Measurements from ENCODE around the gene CDT1. TPM values are rescaled to one million over a fixed set of nuclear protein-coding genes. Genes with fewer than 3 reads are reported as not detected.

The CDT1 gene
- total RNA-seq, 1 experiment from 2014 or later, result 97.7 TPM

- H3K4me3 ChIP-seq (ENCODE audit: low read depth, low read length), result no peak overlapping the region
- intact Hi-C loops (cut with micrococcal nuclease; ENCODE audit: unreplicated experiment), result no loop called here
- no peak overlapping the region for H3K4me3 Mint-ChIP-seq (ENCODE audit: unreplicated experiment)
- CTCF ChIA-PET, result no interaction called here
- peaks cover 58% of the 10 kb centered on the region for H3K4me1 ChIP-seq
- POLR2A ChIA-PET, result no interaction called here
- H3K27ac Mint-ChIP-seq (ENCODE audit: unreplicated experiment), result peak overlapping the region; percentile 48
- peaks cover 48% of the 10 kb centered on the region for H3K4me1 Mint-ChIP-seq (ENCODE audit: low read depth, unreplicated experiment)
- no peaks in the 10 kb centered on the region for H3K9me3 Mint-ChIP-seq (ENCODE audit: unreplicated experiment)
- TF ChIP-seq, protein P1, sequence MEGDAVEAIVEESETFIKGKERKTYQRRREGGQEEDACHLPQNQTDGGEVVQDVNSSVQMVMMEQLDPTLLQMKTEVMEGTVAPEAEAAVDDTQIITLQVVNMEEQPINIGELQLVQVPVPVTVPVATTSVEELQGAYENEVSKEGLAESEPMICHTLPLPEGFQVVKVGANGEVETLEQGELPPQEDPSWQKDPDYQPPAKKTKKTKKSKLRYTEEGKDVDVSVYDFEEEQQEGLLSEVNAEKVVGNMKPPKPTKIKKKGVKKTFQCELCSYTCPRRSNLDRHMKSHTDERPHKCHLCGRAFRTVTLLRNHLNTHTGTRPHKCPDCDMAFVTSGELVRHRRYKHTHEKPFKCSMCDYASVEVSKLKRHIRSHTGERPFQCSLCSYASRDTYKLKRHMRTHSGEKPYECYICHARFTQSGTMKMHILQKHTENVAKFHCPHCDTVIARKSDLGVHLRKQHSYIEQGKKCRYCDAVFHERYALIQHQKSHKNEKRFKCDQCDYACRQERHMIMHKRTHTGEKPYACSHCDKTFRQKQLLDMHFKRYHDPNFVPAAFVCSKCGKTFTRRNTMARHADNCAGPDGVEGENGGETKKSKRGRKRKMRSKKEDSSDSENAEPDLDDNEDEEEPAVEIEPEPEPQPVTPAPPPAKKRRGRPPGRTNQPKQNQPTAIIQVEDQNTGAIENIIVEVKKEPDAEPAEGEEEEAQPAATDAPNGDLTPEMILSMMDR (IDR thresholded peaks at IDR 0.05; ENCODE audit: insufficient read depth in 1 of 2, low read depth in 1 of 2, low read length in 1 of 2, severe bottlenecking in 1 of 2, unreplicated experiment in 1 of 2), result no peak
- no peaks in the 10 kb centered on the region for H3K27me3 Mint-ChIP-seq (ENCODE audit: insufficient read depth, unreplicated experiment)
- H3K36me3 ChIP-seq (ENCODE audit: control insufficient read depth, insufficient read depth, low read length), result no peaks in the 10 kb centered on the region
- H3K36me3 Mint-ChIP-seq (ENCODE audit: insufficient read depth, unreplicated experiment), result peaks cover 56% of the 10 kb centered on the region
- BruUV-seq (replicated peaks), result no TSS peak
- no peak for DNase-seq
- no peaks in the 10 kb centered on the region for H3K9me3 ChIP-seq
- H3K27me3 ChIP-seq (replicated peaks; ENCODE audit: control insufficient read depth, insufficient read depth, low read length), result no peaks in the 10 kb centered on the region
Observed at GRCh38 chr16:88778541-88779065, 25.0 kb upstream of the CDT1 start.

GRCh38 chr16:88779406-88780141, 24.0 kb upstream of the CDT1 start:
- intact Hi-C loops (cut with micrococcal nuclease; ENCODE audit: unreplicated experiment), result no loop called here
- H3K27me3 Mint-ChIP-seq (ENCODE audit: insufficient read depth, unreplicated experiment), result no peaks in the 10 kb centered on the region
- BruUV-seq (replicated peaks), result no TSS peak
- ChIA-PET POLR2A (interaction anchor here (1.6 kb wide), 1 partner anchor 16 kb away, joined by 4 read pairs; no protein-coding TSS in a partner anchor), CTCF (interaction anchor here (0.6 to 4.0 kb wide), 4 partner anchors 16 to 655 kb away, joined by 3 to 27 read pairs (median 6); no protein-coding TSS in a partner anchor)
- H3K27me3 ChIP-seq (replicated peaks; ENCODE audit: control insufficient read depth, insufficient read depth, low read length), result no peaks in the 10 kb centered on the region
- H3K9me3 ChIP-seq, result no peaks in the 10 kb centered on the region
- no peaks in the 10 kb centered on the region for H3K9me3 Mint-ChIP-seq (ENCODE audit: unreplicated experiment)
- H3K4me3 Mint-ChIP-seq (ENCODE audit: unreplicated experiment), result no peak overlapping the region
- DNase-seq, result no peak
- no peak overlapping the region for H3K4me3 ChIP-seq (ENCODE audit: low read depth, low read length)
- TF ChIP-seq, protein P1 (IDR thresholded peaks at IDR 0.05; ENCODE audit: insufficient read depth in 1 of 2, low read depth in 1 of 2, low read length in 1 of 2, severe bottlenecking in 1 of 2, unreplicated experiment in 1 of 2), result no peak
- no peaks in the 10 kb centered on the region for H3K36me3 ChIP-seq (ENCODE audit: control insufficient read depth, insufficient read depth, low read length)
- H3K36me3 Mint-ChIP-seq (ENCODE audit: insufficient read depth, unreplicated experiment), result peaks cover 52% of the 10 kb centered on the region
- peaks cover 53% of the 10 kb centered on the region for H3K4me1 ChIP-seq
- peak overlapping the region; percentile 64 for H3K27ac Mint-ChIP-seq (ENCODE audit: unreplicated experiment)
- peaks cover 40% of the 10 kb centered on the region for H3K4me1 Mint-ChIP-seq (ENCODE audit: low read depth, unreplicated experiment)

- BruUV-seq (replicated peaks), result no TSS peak
- Mint-ChIP-seq H3K4me3 (ENCODE audit: unreplicated experiment) (no peak overlapping the region), H3K27me3 (ENCODE audit: insufficient read depth, unreplicated experiment) (no peaks in the 10 kb centered on the region), H3K4me1 (ENCODE audit: low read depth, unreplicated experiment) (peaks cover 32% of the 10 kb centered on the region), H3K27ac (ENCODE audit: unreplicated experiment) (peak overlapping the region; percentile 64), H3K9me3 (ENCODE audit: unreplicated experiment) (no peaks in the 10 kb centered on the region), H3K36me3 (ENCODE audit: insufficient read depth, unreplicated experiment) (peaks cover 46% of the 10 kb centered on the region)
- POLR2A ChIA-PET, result interaction anchor here (1.6 kb wide), 1 partner anchor 16 kb away, joined by 4 read pairs; no protein-coding TSS in a partner anchor
- H3K27me3 ChIP-seq (replicated peaks; ENCODE audit: control insufficient read depth, insufficient read depth, low read length), result no peaks in the 10 kb centered on the region
- no peaks in the 10 kb centered on the region for H3K36me3 ChIP-seq (ENCODE audit: control insufficient read depth, insufficient read depth, low read length)
- no peaks in the 10 kb centered on the region for H3K9me3 ChIP-seq
- no peak for DNase-seq
- TF ChIP-seq, protein P1 (IDR thresholded peaks at IDR 0.05; ENCODE audit: insufficient read depth in 1 of 2, low read depth in 1 of 2, low read length in 1 of 2, severe bottlenecking in 1 of 2, unreplicated experiment in 1 of 2), result no peak
- intact Hi-C loops (cut with micrococcal nuclease; ENCODE audit: unreplicated experiment), result no loop called here
- H3K4me3 ChIP-seq (ENCODE audit: low read depth, low read length), result no peak overlapping the region
- CTCF ChIA-PET, result interaction anchor here (0.6 to 4.0 kb wide), 6 partner anchors 11 to 655 kb away, joined by 3 to 27 read pairs (median 4); no protein-coding TSS in a partner anchor
- H3K4me1 ChIP-seq, result peaks cover 49% of the 10 kb centered on the region
Observed at GRCh38 chr16:88780142-88781062, 23.2 kb upstream of the CDT1 start.
